K562 (cell line): ENCODE data around the gene PLXDC2. TPM values are rescaled to one million over a fixed set of nuclear protein-coding genes. Genes with fewer than 3 reads are reported as not detected.

Source experiments
- GTF2E2 ChIP-seq: fragments of 200-800 bp; sonication (Bioruptor generic); IDR thresholded peaks from 2 replicates; pipeline ENCODE4 v1.6.1; 2016; ENCODE audit warnings: missing genetic modification characterization, missing compliant biosample characterization
- ILF3 ChIP-seq: fragments of 450-650 bp; IDR thresholded peaks from 2 replicates; pipeline ENCODE4 v1.6.1; 2018; ENCODE audit warnings: antibody characterized with exemption, mild to moderate bottlenecking, moderate library complexity, borderline replicate concordance
- NFIX ChIP-seq: fragments of 250-450 bp; sonication (Bioruptor Pico); IDR thresholded peaks from 2 replicates; pipeline ENCODE4 v1.4.0; 2020; ENCODE audit warnings: low read depth, mild to moderate bottlenecking, moderate library complexity
- POLR2A ChIP-seq: fragments of 450-650 bp; conservative IDR thresholded peaks from 2 replicates; pipeline ENCODE4 v1.6.1; 2016
- PURB ChIP-seq: sonication (generic); formaldehyde crosslinking; IDR thresholded peaks from 2 replicates; pipeline ENCODE4 v1.9.0; 2021; ENCODE audit warnings: low read depth, mild to moderate bottlenecking, missing genetic modification reagents
- RAD51 ChIP-seq: fragments of 450-650 bp; IDR thresholded peaks from 2 replicates; pipeline ENCODE4 v1.7.1; 2016; ENCODE audit warnings: low read depth, mild to moderate bottlenecking, borderline replicate concordance
- SNIP1 ChIP-seq: fragments of 450-650 bp; IDR thresholded peaks from 2 replicates; pipeline ENCODE4 v1.7.1; 2017; ENCODE audit warnings: low read depth, mild to moderate bottlenecking
- SP2 ChIP-seq: IDR thresholded peaks from 2 replicates; pipeline ENCODE4 v1.6.1; 2011; ENCODE audit warnings: mild to moderate bottlenecking, low read depth, low read length, moderate library complexity; ENCODE audit not compliant: poor library complexity, severe bottlenecking; ENCODE audit errors: extremely low read depth
- polyA plus RNA-seq, 8 experiments: library from polyadenylated mRNA; depleted of rRNA in 4 of 8; stranded (reverse) in 5 of 8; unstranded in 3 of 8; fragments of >200 nt; fragmentation: Nextera tagmentation in 2 of 8; fragmentation: Illumina TruSeq in 1 of 8; extraction: Ambion mirVana in 2 of 8; extraction: Trizol in 1 of 8; gene quantifications; 2 replicates each; pipeline versions ENCODE4 v1.2.1 to v1.2.3, GENCODE V29; 2011 to 2014; ENCODE audit warnings: inconsistent platforms in 1 of 8, missing spikeins in 1 of 8
- total RNA-seq, 7 experiments: library from RNA; depleted of rRNA in 6 of 7; stranded (reverse); fragments of >200 nt in 6 of 7; fragmentation: Illumina TruSeq in 2 of 7; extraction: Trizol in 2 of 7; gene quantifications; 2 replicates each; pipeline versions ENCODE4 v1.2.1 to v1.2.3, GENCODE V29; 2011 to 2021; ENCODE audit warnings: low replicate concordance in 1 of 7
- TF ChIP-seq, protein P1 (sequence below): fragments of 200-600 bp; sonication (generic); IDR thresholded peaks from one replicate; pipeline ENCODE4 v1.6.1; 2012; ENCODE audit warnings: mild to moderate bottlenecking, low read depth, low read length, inconsistent platforms
- TF ChIP-seq, protein P2 (sequence below): fragments of 250-450 bp; sonication (Bioruptor Pico); IDR thresholded peaks from 2 replicates; pipeline ENCODE4 v1.8.0; 2021; ENCODE audit warnings: mild to moderate bottlenecking, moderate library complexity
- TF ChIP-seq, protein P3 (sequence below): fragments of 450-650 bp; IDR thresholded peaks from 2 replicates; pipeline ENCODE4 v1.6.1; 2017; ENCODE audit warnings: antibody characterized with exemption, mild to moderate bottlenecking

PLXDC2 gene
- total and polyA plus RNA-seq, 9 of the 15 experiments (the other 6 are each of a cell fraction or from before 2014, with no cell fraction given) = 0.01 to 0.33 (median 0.10) TPM; not detected in 3

- TF ChIP-seq, protein P1, sequence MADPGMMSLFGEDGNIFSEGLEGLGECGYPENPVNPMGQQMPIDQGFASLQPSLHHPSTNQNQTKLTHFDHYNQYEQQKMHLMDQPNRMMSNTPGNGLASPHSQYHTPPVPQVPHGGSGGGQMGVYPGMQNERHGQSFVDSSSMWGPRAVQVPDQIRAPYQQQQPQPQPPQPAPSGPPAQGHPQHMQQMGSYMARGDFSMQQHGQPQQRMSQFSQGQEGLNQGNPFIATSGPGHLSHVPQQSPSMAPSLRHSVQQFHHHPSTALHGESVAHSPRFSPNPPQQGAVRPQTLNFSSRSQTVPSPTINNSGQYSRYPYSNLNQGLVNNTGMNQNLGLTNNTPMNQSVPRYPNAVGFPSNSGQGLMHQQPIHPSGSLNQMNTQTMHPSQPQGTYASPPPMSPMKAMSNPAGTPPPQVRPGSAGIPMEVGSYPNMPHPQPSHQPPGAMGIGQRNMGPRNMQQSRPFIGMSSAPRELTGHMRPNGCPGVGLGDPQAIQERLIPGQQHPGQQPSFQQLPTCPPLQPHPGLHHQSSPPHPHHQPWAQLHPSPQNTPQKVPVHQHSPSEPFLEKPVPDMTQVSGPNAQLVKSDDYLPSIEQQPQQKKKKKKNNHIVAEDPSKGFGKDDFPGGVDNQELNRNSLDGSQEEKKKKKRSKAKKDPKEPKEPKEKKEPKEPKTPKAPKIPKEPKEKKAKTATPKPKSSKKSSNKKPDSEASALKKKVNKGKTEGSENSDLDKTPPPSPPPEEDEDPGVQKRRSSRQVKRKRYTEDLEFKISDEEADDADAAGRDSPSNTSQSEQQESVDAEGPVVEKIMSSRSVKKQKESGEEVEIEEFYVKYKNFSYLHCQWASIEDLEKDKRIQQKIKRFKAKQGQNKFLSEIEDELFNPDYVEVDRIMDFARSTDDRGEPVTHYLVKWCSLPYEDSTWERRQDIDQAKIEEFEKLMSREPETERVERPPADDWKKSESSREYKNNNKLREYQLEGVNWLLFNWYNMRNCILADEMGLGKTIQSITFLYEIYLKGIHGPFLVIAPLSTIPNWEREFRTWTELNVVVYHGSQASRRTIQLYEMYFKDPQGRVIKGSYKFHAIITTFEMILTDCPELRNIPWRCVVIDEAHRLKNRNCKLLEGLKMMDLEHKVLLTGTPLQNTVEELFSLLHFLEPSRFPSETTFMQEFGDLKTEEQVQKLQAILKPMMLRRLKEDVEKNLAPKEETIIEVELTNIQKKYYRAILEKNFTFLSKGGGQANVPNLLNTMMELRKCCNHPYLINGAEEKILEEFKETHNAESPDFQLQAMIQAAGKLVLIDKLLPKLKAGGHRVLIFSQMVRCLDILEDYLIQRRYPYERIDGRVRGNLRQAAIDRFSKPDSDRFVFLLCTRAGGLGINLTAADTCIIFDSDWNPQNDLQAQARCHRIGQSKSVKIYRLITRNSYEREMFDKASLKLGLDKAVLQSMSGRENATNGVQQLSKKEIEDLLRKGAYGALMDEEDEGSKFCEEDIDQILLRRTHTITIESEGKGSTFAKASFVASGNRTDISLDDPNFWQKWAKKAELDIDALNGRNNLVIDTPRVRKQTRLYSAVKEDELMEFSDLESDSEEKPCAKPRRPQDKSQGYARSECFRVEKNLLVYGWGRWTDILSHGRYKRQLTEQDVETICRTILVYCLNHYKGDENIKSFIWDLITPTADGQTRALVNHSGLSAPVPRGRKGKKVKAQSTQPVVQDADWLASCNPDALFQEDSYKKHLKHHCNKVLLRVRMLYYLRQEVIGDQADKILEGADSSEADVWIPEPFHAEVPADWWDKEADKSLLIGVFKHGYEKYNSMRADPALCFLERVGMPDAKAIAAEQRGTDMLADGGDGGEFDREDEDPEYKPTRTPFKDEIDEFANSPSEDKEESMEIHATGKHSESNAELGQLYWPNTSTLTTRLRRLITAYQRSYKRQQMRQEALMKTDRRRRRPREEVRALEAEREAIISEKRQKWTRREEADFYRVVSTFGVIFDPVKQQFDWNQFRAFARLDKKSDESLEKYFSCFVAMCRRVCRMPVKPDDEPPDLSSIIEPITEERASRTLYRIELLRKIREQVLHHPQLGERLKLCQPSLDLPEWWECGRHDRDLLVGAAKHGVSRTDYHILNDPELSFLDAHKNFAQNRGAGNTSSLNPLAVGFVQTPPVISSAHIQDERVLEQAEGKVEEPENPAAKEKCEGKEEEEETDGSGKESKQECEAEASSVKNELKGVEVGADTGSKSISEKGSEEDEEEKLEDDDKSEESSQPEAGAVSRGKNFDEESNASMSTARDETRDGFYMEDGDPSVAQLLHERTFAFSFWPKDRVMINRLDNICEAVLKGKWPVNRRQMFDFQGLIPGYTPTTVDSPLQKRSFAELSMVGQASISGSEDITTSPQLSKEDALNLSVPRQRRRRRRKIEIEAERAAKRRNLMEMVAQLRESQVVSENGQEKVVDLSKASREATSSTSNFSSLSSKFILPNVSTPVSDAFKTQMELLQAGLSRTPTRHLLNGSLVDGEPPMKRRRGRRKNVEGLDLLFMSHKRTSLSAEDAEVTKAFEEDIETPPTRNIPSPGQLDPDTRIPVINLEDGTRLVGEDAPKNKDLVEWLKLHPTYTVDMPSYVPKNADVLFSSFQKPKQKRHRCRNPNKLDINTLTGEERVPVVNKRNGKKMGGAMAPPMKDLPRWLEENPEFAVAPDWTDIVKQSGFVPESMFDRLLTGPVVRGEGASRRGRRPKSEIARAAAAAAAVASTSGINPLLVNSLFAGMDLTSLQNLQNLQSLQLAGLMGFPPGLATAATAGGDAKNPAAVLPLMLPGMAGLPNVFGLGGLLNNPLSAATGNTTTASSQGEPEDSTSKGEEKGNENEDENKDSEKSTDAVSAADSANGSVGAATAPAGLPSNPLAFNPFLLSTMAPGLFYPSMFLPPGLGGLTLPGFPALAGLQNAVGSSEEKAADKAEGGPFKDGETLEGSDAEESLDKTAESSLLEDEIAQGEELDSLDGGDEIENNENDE = no peak
- TF ChIP-seq ILF3 (no peak), SP2 (no peak), RAD51 (no peak), SNIP1 (no peak), POLR2A (no peak), PURB (CRISPR knock-in tag) (no peak), NFIX (CRISPR knock-in tag) (no peak), GTF2E2 (tag) (no peak)
- TF ChIP-seq, protein P2, sequence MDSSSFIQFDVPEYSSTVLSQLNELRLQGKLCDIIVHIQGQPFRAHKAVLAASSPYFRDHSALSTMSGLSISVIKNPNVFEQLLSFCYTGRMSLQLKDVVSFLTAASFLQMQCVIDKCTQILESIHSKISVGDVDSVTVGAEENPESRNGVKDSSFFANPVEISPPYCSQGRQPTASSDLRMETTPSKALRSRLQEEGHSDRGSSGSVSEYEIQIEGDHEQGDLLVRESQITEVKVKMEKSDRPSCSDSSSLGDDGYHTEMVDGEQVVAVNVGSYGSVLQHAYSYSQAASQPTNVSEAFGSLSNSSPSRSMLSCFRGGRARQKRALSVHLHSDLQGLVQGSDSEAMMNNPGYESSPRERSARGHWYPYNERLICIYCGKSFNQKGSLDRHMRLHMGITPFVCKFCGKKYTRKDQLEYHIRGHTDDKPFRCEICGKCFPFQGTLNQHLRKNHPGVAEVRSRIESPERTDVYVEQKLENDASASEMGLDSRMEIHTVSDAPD (CRISPR knock-in tag) = no peak
- TF ChIP-seq, protein P3, sequence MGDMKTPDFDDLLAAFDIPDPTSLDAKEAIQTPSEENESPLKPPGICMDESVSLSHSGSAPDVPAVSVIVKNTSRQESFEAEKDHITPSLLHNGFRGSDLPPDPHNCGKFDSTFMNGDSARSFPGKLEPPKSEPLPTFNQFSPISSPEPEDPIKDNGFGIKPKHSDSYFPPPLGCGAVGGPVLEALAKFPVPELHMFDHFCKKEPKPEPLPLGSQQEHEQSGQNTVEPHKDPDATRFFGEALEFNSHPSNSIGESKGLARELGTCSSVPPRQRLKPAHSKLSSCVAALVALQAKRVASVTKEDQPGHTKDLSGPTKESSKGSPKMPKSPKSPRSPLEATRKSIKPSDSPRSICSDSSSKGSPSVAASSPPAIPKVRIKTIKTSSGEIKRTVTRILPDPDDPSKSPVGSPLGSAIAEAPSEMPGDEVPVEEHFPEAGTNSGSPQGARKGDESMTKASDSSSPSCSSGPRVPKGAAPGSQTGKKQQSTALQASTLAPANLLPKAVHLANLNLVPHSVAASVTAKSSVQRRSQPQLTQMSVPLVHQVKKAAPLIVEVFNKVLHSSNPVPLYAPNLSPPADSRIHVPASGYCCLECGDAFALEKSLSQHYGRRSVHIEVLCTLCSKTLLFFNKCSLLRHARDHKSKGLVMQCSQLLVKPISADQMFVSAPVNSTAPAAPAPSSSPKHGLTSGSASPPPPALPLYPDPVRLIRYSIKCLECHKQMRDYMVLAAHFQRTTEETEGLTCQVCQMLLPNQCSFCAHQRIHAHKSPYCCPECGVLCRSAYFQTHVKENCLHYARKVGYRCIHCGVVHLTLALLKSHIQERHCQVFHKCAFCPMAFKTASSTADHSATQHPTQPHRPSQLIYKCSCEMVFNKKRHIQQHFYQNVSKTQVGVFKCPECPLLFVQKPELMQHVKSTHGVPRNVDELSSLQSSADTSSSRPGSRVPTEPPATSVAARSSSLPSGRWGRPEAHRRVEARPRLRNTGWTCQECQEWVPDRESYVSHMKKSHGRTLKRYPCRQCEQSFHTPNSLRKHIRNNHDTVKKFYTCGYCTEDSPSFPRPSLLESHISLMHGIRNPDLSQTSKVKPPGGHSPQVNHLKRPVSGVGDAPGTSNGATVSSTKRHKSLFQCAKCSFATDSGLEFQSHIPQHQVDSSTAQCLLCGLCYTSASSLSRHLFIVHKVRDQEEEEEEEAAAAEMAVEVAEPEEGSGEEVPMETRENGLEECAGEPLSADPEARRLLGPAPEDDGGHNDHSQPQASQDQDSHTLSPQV = no peak
Measured at GRCh38 chr10:20142311-20142710, 326.1 kb downstream of the PLXDC2 start (continued).
